HEK293T (cell line): ENCODE measurements around the gene OR4E1.

Source experiments
- ARNT ChIP-seq: fragments of 450-650 bp; IDR thresholded peaks from 2 replicates; pipeline ENCODE4 v1.6.1; 2017; ENCODE audit warnings: mild to moderate bottlenecking
- BHLHE40 ChIP-seq: fragments of 450-650 bp; IDR thresholded peaks from 2 replicates; pipeline ENCODE4 v1.6.1; 2016; ENCODE audit warnings: mild to moderate bottlenecking, moderate library complexity, borderline replicate concordance
- CTBP1 ChIP-seq: fragments of 450-650 bp; IDR thresholded peaks from 2 replicates; pipeline ENCODE4 v1.6.1; 2016; ENCODE audit warnings: borderline replicate concordance
- ELF4 ChIP-seq: fragments of 450-650 bp; IDR thresholded peaks from 2 replicates; pipeline ENCODE4 v1.6.1; 2017; ENCODE audit warnings: antibody characterized with exemption
- FOXA1 ChIP-seq: fragments of 450-650 bp; IDR thresholded peaks from 2 replicates; pipeline ENCODE4 v1.6.1; 2016; ENCODE audit warnings: mild to moderate bottlenecking
- FOXK2 ChIP-seq: fragments of 450-650 bp; IDR thresholded peaks from 2 replicates; pipeline ENCODE4 v1.6.1; 2016; ENCODE audit warnings: mild to moderate bottlenecking
- FOXM1 ChIP-seq: fragments of 450-650 bp; IDR thresholded peaks from 2 replicates; pipeline ENCODE4 v1.6.1; 2017; ENCODE audit warnings: mild to moderate bottlenecking, borderline replicate concordance
- HDGF ChIP-seq: fragments of 450-650 bp; IDR thresholded peaks from 2 replicates; pipeline ENCODE4 v1.6.1; 2017; ENCODE audit warnings: antibody characterized with exemption, borderline replicate concordance
- LEF1 ChIP-seq: fragments of 450-650 bp; IDR thresholded peaks from 2 replicates; pipeline ENCODE4 v1.6.1; 2017; ENCODE audit warnings: mild to moderate bottlenecking, borderline replicate concordance
- PKNOX1 ChIP-seq: fragments of 450-650 bp; IDR thresholded peaks from 2 replicates; pipeline ENCODE4 v1.6.1; 2016
- SP1 ChIP-seq: fragments of 450-650 bp; IDR thresholded peaks from 2 replicates; pipeline ENCODE4 v1.6.1; 2017
- SUZ12 ChIP-seq: fragments of 450-650 bp; IDR thresholded peaks from 2 replicates; pipeline ENCODE4 v1.6.1; 2016; ENCODE audit warnings: mild to moderate bottlenecking
- TARDBP ChIP-seq: fragments of 450-650 bp; IDR thresholded peaks from 2 replicates; pipeline ENCODE4 v1.6.1; 2016
- ZNF384 ChIP-seq: fragments of 450-650 bp; IDR thresholded peaks from 2 replicates; pipeline ENCODE4 v1.6.1; 2016

- no peak for TF ChIP-seq FOXM1
- no peak for TF ChIP-seq LEF1
- TF ChIP-seq SUZ12, result no peak
- TF ChIP-seq ZNF384, result no peak
- TF ChIP-seq TARDBP, result no peak
- TF ChIP-seq FOXA1, result no peak
- TF ChIP-seq BHLHE40, result no peak
- no peak for TF ChIP-seq HDGF
- no peak for TF ChIP-seq SP1
- no peak for TF ChIP-seq ARNT
- TF ChIP-seq ELF4, result no peak
- TF ChIP-seq CTBP1, result no peak
- TF ChIP-seq FOXK2, result no peak
- TF ChIP-seq PKNOX1, result no peak
Measured at GRCh38 chr14:21671371-21671770, 2.2 kb downstream of the OR4E1 start.
